Esophagus muscularis mucosa (tissue), 4 donors: ENCODE data around the gene OTOG. TPM values are rescaled to one million over a fixed set of nuclear protein-coding genes. Genes with fewer than 3 reads are reported as not detected.
A peak's percentile ranks its signal among the peaks of the same experiment; 100 is the strongest.

Source experiments
- DNase-seq: peaks from one replicate; pipeline ENCODE4 v3.0.0-alpha.2; 2017; ENCODE audit errors: extremely low spot score
- H3K27ac ChIP-seq, 4 donors: fragments of 200-600 bp; sonication (generic); replicated peaks in 1 of 4; 1 replicate in 3 of 4; 2 replicates in 1 of 4; pipeline ENCODE4 v1.5.1; 2016 to 2019; ENCODE audit warnings: mild to moderate bottlenecking in 1 of 4
- H3K27me3 ChIP-seq, 4 donors: fragments of 200-600 bp; sonication (generic); one replicate each; pipeline versions ENCODE4 v1.5.1 to v1.6.0; 2016 to 2019
- H3K36me3 ChIP-seq, 4 donors: fragments of 200-600 bp; sonication (generic); one replicate each; pipeline ENCODE4 v1.5.1; 2016 to 2019
- H3K4me1 ChIP-seq, 4 donors: fragments of 200-600 bp; sonication (generic); one replicate each; pipeline ENCODE4 v1.5.1; 2016 to 2019
- H3K4me3 ChIP-seq, 4 donors: fragments of 200-600 bp; sonication (generic); 1 replicate in 2 of 4; 2 replicates in 2 of 4; pipeline ENCODE4 v1.5.1; 2016 to 2019; ENCODE audit warnings: mild to moderate bottlenecking in 4 of 4, moderate library complexity in 1 of 4
- H3K9me3 ChIP-seq, 4 donors: fragments of 200-600 bp; sonication (generic); 1 replicate in 3 of 4; 2 replicates in 1 of 4; pipeline ENCODE4 v1.5.1; 2016 to 2019
- EP300 ChIP-seq: sonication (generic); formaldehyde crosslinking; IDR thresholded peaks from one replicate; pipeline ENCODE4 v1.6.1; 2017; ENCODE audit warnings: antibody characterized with exemption
- POLR2A ChIP-seq: fragments of 450-650 bp; IDR thresholded peaks from one replicate; pipeline ENCODE4 v1.6.1; 2017; ENCODE audit warnings: antibody characterized with exemption, moderate library complexity, mild to moderate bottlenecking, low read depth
- POLR2AphosphoS5 ChIP-seq, 2 donors: sonication (generic); formaldehyde crosslinking; IDR thresholded peaks; one replicate each; pipeline ENCODE4 v1.6.1; 2017; ENCODE audit warnings: antibody characterized with exemption in 2 of 2
- WGBS: methylation state at CpG from one replicate; pipeline ENCODE4 v1.1.5; 2018; 5-methylcytosine and 5-hydroxymethylcytosine counted together
- intact Hi-C: fragments of 100-400 bp; cut with DNase I; formaldehyde crosslinking; loops from one replicate; pipeline ENCODE4 v1.15.1; 2023
- total RNA-seq, 4 donors: library from RNA; depleted of rRNA; stranded (reverse); fragments of >200 nt; gene quantifications; one replicate each; pipeline versions ENCODE4 v1.1.0 to v1.2.1, GENCODE V29; 2016
- TF ChIP-seq, protein P1 (sequence below), 3 experiments: fragments of 200-600 bp in 2 of 3; fragments of 450-650 bp in 1 of 3; sonication (generic) in 2 of 3; IDR thresholded peaks; one replicate each; pipeline ENCODE4 v1.5.1; 2017 to 2019; ENCODE audit warnings: antibody characterized with exemption in 3 of 3, mild to moderate bottlenecking in 2 of 3, moderate library complexity in 1 of 3

The OTOG gene
- total RNA-seq, 4 donors from 2014 or later, result not detected

DNA sequence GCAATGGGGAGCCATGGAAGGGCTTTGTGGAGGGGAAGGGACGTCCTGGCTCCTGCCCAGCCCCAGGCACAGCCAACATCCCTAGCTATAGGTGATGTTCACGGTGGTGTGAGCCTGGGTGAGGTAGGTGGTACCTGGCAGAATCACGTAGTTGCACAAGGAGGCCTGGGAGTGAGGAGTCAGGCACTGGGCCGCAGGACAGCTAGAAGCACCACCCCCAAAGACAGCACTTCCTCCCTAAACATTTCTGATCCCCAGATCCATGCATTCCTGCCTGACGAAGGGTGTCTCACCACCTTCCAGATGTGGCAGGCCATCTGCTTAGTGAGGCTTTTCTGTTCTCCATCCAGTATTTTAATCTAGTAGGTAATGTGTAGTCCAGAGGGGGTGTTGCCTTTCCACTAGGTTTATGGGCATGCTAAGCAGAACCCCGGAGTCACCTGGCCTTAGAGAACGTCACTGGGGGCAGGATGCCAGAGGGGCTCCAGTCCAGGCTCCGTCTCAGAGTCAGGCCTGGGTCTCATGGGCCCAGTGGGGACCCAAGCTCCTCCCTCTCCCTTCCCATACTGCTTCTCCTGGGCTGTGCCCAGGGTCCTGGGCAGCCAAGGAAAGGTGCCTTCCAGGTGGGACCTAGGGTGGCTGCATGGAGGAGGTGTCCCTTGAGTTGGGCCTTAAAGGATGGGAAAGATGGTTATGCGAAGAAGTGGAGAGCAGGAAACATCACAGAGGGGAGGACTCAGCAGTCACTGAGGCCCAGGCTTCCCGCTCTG, 56.2 kb downstream of the OTOG start:
- peak; percentile 90 for DNase-seq
- 83% methylated on average over 7 of the region's 10 CpGs for WGBS
- Histone ChIP-seq H3K36me3 (no peaks in the 10 kb centered on the region), H3K4me3 (no peak overlapping the region), H3K27me3 (peaks cover 0 to 29% (median 0%) of the 10 kb centered on the region in 4 donors), H3K9me3 (no peaks in the 10 kb centered on the region), H3K4me1 (no peaks in the 10 kb centered on the region), H3K27ac (no peak overlapping the region)
- intact Hi-C loops, result no loop called here
- no peak for TF ChIP-seq EP300
- TF ChIP-seq POLR2A, result no peak

DNA sequence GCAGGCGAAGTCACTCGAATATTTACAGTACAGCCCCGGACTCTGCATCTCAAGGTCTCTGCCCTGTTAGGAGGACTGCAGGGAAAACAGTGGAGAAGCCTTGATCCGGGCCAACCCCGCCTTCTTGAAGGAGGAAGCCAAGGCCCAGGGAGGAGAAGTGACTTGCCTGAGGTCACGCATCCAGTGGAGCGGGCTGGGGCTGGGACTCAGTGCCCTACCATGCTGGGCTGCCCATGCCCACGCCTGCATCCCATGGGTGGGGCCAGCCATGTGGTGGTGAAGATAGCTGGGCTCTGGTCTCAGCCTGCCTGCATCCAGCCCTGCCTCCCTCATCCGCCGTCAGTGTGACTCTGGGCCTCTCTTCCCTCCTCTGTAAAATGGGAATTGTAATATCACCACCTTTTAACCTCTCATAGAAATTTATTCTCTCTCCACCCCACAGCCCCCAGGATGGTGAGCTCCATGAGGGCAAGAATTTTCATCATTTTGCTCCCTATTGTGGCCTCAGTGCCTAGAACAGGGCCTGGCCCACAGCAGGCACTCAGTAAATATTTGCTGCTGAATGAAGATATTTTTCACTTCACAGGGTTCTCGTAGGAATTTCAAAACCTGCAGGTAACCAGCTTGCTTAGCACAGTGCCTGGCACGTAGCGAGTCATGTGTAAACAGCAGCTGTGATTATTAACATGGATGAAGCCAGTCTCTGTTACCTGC, 57.3 kb downstream of the OTOG start:
- H3K9me3 ChIP-seq, result no peaks in the 10 kb centered on the region
- WGBS, result 83% methylated on average over 11 of the region's 13 CpGs
- H3K27me3 ChIP-seq, result peaks cover 0 to 21% (median 0%) of the 10 kb centered on the region in 4 donors
- H3K4me1 ChIP-seq, result no peaks in the 10 kb centered on the region
- no peak for TF ChIP-seq POLR2A
- no peak for TF ChIP-seq POLR2AphosphoS5 (IDR thresholded peaks at IDR 0.05)
- no peak overlapping the region for H3K4me3 ChIP-seq
- DNase-seq, result peak; percentile 89
- intact Hi-C loops, result no loop called here
- H3K27ac ChIP-seq, result no peak overlapping the region
- no peaks in the 10 kb centered on the region for H3K36me3 ChIP-seq

DNA sequence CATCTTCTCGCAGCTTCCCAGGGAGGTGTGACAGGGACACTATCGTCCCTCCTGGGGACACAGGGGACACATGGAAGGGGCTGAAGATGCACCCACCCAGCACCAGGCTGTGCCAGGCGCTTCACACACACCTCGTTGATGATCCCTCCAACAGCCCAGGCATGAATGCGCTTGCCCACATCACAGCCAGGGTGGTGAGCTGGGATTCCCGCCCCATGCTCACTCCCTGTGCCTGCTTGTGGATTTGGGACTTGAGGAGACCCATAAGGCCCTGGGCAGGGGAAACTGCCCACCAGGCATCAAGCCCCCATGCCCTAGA, 57.8 kb downstream of the OTOG start:
- Histone ChIP-seq H3K4me3 (no peak overlapping the region), H3K27me3 (peaks cover 0 to 19% (median 0%) of the 10 kb centered on the region in 4 donors), H3K9me3 (no peaks in the 10 kb centered on the region), H3K27ac (no peak overlapping the region), H3K4me1 (no peaks in the 10 kb centered on the region), H3K36me3 (no peaks in the 10 kb centered on the region)
- intact Hi-C loops, result no loop called here
- TF ChIP-seq, protein P1, sequence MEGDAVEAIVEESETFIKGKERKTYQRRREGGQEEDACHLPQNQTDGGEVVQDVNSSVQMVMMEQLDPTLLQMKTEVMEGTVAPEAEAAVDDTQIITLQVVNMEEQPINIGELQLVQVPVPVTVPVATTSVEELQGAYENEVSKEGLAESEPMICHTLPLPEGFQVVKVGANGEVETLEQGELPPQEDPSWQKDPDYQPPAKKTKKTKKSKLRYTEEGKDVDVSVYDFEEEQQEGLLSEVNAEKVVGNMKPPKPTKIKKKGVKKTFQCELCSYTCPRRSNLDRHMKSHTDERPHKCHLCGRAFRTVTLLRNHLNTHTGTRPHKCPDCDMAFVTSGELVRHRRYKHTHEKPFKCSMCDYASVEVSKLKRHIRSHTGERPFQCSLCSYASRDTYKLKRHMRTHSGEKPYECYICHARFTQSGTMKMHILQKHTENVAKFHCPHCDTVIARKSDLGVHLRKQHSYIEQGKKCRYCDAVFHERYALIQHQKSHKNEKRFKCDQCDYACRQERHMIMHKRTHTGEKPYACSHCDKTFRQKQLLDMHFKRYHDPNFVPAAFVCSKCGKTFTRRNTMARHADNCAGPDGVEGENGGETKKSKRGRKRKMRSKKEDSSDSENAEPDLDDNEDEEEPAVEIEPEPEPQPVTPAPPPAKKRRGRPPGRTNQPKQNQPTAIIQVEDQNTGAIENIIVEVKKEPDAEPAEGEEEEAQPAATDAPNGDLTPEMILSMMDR (IDR thresholded peaks at IDR 0.05), result no peak
- TF ChIP-seq POLR2AphosphoS5 (IDR thresholded peaks at IDR 0.05) (no peak), EP300 (no peak), POLR2A (no peak)
- 40% methylated on average over 1 of the region's 6 CpGs for WGBS
- peak; percentile 90 for DNase-seq

DNA sequence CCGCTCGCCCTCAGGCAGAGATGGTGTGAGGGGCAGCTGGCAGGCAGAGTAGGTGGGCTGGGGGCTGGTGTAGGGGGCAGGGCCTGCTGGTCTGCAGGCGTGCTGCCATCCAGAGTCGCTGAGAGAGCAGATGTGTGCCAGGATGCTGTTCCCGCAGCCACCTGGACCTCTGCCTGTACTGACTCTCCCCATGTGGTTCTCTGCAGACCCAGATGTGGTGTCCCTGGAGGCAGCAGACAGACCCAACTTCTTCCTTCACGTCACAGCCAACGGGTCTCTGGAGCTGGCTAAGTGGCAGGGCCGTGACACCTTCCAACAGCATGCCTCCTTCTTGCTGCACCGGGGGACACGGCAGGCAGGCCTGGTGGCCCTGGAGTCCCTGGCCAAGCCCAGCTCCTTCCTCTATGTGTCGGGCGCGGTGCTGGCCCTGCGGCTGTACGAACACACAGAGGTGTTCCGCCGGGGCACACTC, 58.6 kb downstream of the OTOG start:
- WGBS, result 78% methylated on average over 14 of the region's 17 CpGs
- no peaks in the 10 kb centered on the region for H3K9me3 ChIP-seq
- DNase-seq, result peak; percentile 87
- intact Hi-C loops, result no loop called here
- H3K4me3 ChIP-seq, result no peak overlapping the region
- no peaks in the 10 kb centered on the region for H3K4me1 ChIP-seq
- H3K36me3 ChIP-seq, result no peaks in the 10 kb centered on the region
- H3K27ac ChIP-seq, result no peak overlapping the region
- TF ChIP-seq, protein P1 (IDR thresholded peaks at IDR 0.05), result no peak
- TF ChIP-seq EP300, result no peak
- no peak for TF ChIP-seq POLR2AphosphoS5 (IDR thresholded peaks at IDR 0.05)
- no peak for TF ChIP-seq POLR2A
- H3K27me3 ChIP-seq, result peaks cover 0 to 23% (median 0%) of the 10 kb centered on the region in 4 donors

- H3K9me3 ChIP-seq, result no peaks in the 10 kb centered on the region
- no peaks in the 10 kb centered on the region for H3K36me3 ChIP-seq
- H3K4me1 ChIP-seq, result no peaks in the 10 kb centered on the region
- peaks cover 0 to 20% (median 0%) of the 10 kb centered on the region in 4 donors for H3K27me3 ChIP-seq
- intact Hi-C loops, result no loop called here
- H3K4me3 ChIP-seq, result no peak overlapping the region
- 76% methylated on average over 10 of the region's 10 CpGs for WGBS
- TF ChIP-seq, protein P1 (IDR thresholded peaks at IDR 0.05), result no peak
- TF ChIP-seq POLR2AphosphoS5 (IDR thresholded peaks at IDR 0.05), result no peak
- no peak for TF ChIP-seq EP300
- TF ChIP-seq POLR2A, result no peak
- peak; percentile 86 for DNase-seq
- H3K27ac ChIP-seq, result no peak overlapping the region
These were observed 59.4 kb downstream of the OTOG start for GRCh38 chr11:17606233-17607082.
